Measurements from ENCODE around the gene SPON1.

The SPON1 gene

GRCh38 chr11:14300661-14301304 lies 338.3 kb downstream of the SPON1 start:
- peak; percentile 47 for DNase-seq

DNA sequence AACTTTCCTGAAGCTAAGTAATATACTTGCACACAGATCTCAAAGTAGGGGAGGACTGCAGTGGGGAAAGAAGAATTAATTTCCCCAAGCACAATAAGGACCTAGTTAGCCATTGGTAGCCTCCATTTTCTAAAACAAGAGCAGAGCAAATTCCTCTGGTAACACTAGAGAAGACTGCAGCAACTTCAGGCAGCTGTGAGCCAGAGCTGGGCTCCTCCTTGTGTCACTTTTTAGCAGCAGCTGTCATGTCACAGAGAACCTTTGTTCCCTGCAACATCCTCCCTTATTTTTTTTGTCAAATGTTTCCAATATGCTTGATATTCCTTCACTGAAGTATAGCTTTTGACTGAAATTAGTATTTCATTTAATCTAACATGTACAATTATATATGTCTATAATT lies 342.1 kb downstream of the SPON1 start:
- DNase-seq, result no peak

- no peak for DNase-seq
Observed at GRCh38 chr11:14305649-14306048, 343.1 kb downstream of the SPON1 start.

DNA sequence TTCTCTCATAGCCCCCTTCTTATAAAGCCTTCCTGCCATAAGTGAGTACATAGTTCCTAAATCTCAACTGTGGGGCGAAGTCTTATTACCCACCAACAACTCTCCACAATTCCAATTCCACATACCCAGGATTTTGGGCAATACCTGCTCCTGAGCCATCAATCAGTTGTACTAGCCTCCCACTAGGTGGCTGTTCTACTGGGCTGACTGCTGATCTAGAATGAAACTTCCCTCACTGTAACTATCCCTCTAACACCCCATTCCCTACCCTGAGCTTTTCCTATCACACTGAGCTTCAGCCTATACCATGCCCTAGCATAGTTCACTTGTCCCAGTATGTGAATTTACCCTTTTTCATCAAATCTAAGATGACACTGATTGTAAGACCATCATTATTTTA lies 344.0 kb downstream of the SPON1 start:
- no peak for DNase-seq

DNA sequence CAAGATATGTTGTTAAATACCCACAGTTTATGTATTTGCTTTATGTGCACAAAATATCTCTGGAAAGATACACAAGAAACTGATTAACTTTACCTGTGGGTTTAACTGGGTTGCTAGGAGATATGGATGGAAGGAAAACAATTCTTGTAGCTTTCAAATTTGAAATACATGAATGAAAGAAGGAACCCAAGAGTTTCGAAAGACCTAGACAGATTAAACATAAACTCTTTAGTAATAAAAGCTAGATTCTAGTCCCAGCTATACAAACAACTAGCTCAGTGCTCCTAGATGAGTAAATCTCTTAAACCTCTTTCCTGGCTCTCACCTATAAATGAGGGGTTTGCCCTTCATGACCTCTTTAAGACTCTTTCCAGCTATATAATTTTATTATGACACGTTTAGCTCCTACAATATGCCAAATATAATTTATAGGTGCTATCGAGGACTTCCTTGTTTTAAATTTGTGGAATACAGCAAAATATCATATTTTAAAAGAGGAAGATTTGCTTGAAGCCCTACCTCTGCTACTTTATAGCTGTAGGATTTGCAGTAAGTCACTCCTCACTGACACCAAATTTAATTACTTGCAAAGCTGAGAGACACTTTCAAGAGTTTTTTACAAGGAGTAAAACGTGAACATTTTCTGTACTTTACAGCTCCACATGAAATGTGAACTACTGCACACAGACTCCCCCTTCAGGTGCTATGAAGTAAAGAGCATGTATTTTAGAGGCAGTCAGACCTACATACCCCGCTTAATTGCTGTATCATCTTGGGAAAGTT lies 345.8 kb downstream of the SPON1 start:
- peak; percentile 12 for DNase-seq

- no peak for DNase-seq
Observed at GRCh38 chr11:14308897-14309387, 346.4 kb downstream of the SPON1 start.

- no peak for DNase-seq
Observed at GRCh38 chr11:14309425-14310192, 347.1 kb downstream of the SPON1 start.

- DNase-seq, result no peak
Observed at GRCh38 chr11:14310679-14311078, 348.2 kb downstream of the SPON1 start.

- DNase-seq, result no peak
Observed at GRCh38 chr11:14312736-14313438, 350.4 kb downstream of the SPON1 start.

GRCh38 chr11:14314127-14314526 lies 351.6 kb downstream of the SPON1 start:
- DNase-seq, result no peak

- DNase-seq, result no peak
Observed at GRCh38 chr11:14315130-14315529, 352.6 kb downstream of the SPON1 start.
